Tibial nerve (tissue), 4 donors: ENCODE results near the gene MIS12.

Source experiments
- CTCF ChIP-seq, 5 experiments: fragments of 200-600 bp in 3 of 5; fragments of 450-650 bp in 2 of 5; sonication (generic) in 3 of 5; IDR thresholded peaks; one replicate each; pipeline ENCODE4 v1.5.1; 2016 to 2019; ENCODE audit warnings: antibody characterized with exemption in 5 of 5, mild to moderate bottlenecking in 3 of 5, moderate library complexity in 2 of 5
- EP300 ChIP-seq, 2 donors: sonication (generic); formaldehyde crosslinking; IDR thresholded peaks; one replicate each; pipeline ENCODE4 v1.6.1; 2017; ENCODE audit warnings: antibody characterized with exemption in 2 of 2, mild to moderate bottlenecking in 1 of 2
- POLR2A ChIP-seq, 2 donors: fragments of 450-650 bp; IDR thresholded peaks; one replicate each; pipeline ENCODE4 v1.6.1; 2017; ENCODE audit warnings: antibody characterized with exemption in 2 of 2, mild to moderate bottlenecking in 2 of 2, moderate library complexity in 2 of 2

- no peak for TF ChIP-seq POLR2A (IDR thresholded peaks at IDR 0.05)
- TF ChIP-seq EP300 (IDR thresholded peaks at IDR 0.05), result no peak
- no peak for TF ChIP-seq CTCF (IDR thresholded peaks at IDR 0.05)
Measured at GRCh38 chr17:5531085-5531418, 44.7 kb downstream of the MIS12 start.
